HG03064 (cell line): Measurements from ENCODE around the gene CHST14.

Experiments
- ATAC-seq: cut with Tn5 transposase; IDR thresholded peaks from one replicate; pipeline ENCODE4 v1.9.1; 2021; ENCODE audit warnings: low read depth; ENCODE audit not compliant: unreplicated experiment

CHST14 gene

GRCh38 chr15:40470423-40471104, at the start of gene CHST14:
Gene CHST14, plus strand, starts transcription at chr15:40470984. Its CDS starts 230 bp downstream, at chr15:40471214.
- no peak for ATAC-seq

DNA sequence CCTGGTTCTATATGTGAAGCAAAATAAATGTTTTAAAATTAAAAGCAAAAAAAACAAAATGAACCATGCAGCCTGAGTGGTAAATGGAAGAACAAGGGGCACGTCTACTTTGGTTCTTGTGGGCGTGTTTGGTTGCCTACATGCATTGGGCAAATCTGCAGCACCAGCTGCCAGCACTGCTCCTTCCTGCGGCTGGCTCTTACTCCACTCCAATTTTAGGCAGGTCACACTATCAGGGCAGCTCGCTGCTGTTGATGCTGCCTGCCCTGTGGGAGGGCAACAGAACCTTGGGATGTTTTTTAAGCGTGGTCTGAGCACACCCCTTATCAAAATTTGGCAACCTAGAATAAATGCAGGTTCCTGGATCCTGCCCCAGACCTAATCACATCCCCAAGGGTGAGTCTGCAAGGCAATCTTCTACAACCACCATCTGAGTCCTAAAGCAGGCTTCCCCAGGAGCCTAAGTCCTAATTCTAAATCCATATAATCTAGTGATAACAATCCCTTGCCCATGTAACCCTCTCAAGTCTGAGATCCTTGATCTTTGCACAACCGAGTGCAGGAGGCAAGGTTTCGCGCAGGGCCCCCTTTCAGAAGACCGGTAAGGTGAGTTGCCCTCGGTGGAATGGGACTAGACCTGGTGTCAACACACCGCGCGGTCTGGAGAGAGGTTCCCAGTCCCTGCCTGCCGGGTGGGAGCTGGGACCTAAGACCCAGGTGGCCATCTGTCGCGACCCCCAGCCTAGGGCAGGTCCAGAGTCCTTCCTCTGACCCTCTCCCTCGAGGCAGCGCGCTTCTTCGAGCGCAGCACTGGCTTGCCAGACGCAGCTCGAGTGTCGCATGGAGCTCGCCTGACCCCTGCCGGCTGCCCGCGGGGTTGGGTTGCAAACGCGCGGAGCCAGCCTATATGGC, 49.3 kb upstream of the CHST14 start:
- ATAC-seq: no peak

DNA sequence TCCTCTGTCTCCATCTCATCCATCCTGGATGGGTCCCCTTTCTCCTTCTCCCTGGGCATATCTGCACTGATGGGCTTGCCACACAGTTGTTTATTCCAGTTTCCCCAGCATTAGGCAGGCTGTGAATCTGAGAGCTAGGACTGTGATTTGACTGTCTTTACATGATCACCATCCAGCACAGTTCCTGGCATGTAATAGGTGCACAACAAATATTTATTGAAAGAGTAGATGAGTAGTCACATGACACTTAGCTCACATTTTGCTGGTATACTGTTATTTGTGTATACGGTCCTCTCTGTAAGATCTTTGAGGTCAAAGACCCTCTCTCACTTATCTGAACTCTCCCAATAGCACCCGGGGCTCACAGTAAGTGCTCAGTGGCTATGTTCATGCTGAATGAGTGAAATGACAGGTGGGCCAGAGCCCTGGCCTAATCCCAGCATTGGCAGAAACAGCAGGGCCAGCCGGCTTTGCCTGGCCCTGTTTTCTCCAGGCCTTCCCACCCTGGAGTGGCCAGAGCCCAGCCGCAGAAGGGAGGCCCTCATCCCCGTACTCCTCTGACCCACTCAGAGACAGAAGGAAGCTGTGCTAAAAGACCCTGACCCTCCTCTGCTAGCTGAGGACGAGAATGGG, 46.2 kb upstream of the CHST14 start:
- ATAC-seq: no peak

- no peak for ATAC-seq
These were observed 45.1 kb upstream of the CHST14 start for GRCh38 chr15:40425681-40426080.

GRCh38 chr15:40427188-40427587, 43.6 kb upstream of the CHST14 start:
- no peak for ATAC-seq

GRCh38 chr15:40428185-40428584, 42.6 kb upstream of the CHST14 start:
- no peak for ATAC-seq

GRCh38 chr15:40429068-40429710, 41.6 kb upstream of the CHST14 start:
- ATAC-seq: no peak

DNA sequence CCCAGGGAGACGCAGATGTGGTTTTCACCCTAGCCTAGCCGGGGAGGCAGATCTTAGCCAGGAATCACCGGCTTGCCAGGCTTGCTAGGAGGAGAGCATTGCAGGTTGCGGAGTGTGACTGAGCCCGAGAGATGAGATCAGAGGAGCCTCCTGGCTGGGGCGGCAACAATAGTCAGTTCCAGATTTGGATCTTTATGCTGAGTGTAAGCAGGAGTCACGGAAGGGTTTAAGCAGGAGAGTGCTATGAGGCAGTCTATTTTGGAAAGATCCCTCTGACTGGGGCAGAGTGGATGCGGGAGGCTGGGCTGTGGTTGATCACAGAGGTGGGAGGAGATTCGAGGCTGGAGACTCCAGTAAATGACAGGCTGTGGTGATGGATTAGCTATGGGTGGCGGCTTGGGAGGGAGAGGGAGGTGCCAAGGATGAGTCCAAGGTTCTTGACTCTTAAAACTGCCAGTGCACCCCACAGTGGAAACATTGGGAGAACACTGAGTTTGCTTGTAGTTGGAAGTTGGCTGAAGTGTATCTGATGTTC, 40.4 kb upstream of the CHST14 start:
- no peak for ATAC-seq

DNA sequence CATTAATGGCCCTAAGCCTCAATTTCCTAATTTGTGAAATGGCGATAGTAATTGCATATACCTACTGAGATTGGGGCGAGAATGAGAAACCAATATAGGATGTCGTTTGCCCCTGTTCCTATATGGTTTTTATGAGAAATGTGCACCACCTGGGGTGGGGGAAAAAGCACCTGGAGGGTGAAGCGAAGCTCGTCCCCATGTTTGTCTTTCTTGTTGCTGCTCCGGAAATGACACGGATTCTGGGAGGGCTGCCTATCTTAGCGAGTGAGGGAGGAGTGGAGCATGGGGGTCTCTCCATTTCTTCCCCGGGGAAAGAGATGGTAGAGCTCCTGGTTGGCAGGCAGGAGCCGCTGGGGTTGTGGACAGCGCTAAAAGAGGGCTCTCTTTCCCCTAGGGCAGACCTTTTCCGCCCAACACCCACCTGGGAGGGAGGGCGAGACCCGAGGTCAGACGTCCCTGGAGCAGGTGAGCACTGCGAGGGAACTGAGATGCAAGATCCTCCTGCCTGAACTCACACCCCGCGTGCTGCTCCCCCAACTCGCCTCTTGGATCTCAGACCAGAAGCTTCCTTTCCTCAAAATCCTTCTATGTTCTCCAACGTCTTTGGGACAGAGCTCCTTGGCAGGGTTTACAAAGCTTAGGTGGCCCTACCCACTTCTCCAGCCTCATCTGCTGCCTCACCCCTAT, 35.6 kb upstream of the CHST14 start:
- no peak for ATAC-seq

DNA sequence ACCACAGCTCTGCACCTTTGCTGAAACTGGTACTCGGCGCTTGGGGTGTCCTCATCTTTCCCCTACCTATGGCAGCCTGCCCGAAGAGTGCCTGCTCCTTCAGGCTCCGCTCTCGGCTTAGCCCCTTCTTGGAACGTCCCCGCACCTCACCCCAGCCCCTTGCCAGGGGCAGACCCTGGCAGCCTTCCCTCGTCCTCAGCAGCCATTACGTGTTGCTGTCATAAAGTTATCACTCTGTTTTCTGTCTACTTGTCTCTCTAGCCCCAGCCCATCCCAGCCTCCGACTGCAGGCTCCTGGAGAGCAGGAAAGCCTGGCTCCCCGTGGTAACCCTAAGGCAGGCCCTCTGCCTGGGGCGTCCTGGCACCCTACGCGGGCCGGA, 35.1 kb upstream of the CHST14 start:
- no peak for ATAC-seq

GRCh38 chr15:40436116-40436891, 34.5 kb upstream of the CHST14 start:
- no peak for ATAC-seq

- ATAC-seq: no peak
These were observed 33.7 kb upstream of the CHST14 start for GRCh38 chr15:40436892-40437751.

GRCh38 chr15:40437752-40438687, 32.8 kb upstream of the CHST14 start:
- ATAC-seq: no peak

DNA sequence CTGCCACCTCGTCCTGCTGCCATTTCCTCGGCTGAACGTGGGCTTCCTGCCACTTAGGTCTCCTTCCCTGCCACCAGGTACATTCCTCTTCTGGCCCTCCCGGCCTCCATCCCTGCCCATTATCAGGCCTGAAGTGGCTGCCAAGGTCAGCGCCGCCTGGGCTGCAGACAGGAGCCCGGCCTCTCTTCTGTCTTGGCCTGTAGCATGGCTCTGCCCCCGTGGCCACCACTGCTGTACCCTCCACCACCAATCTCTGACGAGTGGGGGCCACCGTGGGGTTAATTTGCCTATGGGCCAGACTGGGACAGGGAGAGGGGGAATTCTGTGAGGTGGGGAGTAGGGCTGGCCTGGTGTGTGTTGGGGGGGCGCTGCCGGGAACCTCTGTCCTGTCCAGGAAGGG, 32.1 kb upstream of the CHST14 start:
- ATAC-seq: no peak

GRCh38 chr15:40439461-40439959, 31.3 kb upstream of the CHST14 start:
- ATAC-seq: no peak

GRCh38 chr15:40439960-40440742, 30.6 kb upstream of the CHST14 start:
- ATAC-seq: no peak
